ENCODE data around the gene TYW5.

TYW5 gene

GRCh38 chr2:199975273-199975895 is 20.1 kb upstream of the TYW5 start:
- no peak for DNase-seq (ENCODE audit: low read depth in 3 of 3, low spot score in 1 of 3)

GRCh38 chr2:199973703-199974102 is 18.4 kb upstream of the TYW5 start:
- DNase-seq (ENCODE audit: low read depth in 3 of 3, low spot score in 1 of 3): no peak

- no peak for DNase-seq (ENCODE audit: low read depth in 3 of 3, low spot score in 1 of 3)
Measured at GRCh38 chr2:199972088-199972626, 16.9 kb upstream of the TYW5 start.

GRCh38 chr2:199968126-199968525 is 12.8 kb upstream of the TYW5 start:
- no peak for DNase-seq (ENCODE audit: low read depth in 3 of 3, low spot score in 1 of 3)

DNA sequence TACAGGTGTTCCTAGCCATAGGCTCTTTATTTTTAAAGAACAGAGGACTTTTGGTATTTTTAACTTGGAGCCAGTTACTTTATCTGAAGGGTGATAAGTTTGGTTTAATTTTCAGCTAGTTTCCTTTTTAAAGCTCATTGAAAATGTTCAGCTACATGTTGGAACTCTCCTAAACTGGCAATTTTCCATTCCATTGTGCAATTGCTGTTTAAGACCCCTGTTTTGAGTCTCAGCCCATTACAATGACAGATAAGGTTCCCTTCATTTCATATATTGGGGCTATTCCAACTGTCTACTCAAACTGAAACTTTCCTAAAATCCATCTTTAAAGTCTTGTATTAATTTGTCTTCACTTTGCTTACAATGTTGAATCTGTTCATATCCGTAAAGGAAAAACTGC is 11.7 kb upstream of the TYW5 start:
- no peak for DNase-seq (ENCODE audit: low read depth in 3 of 3, low spot score in 1 of 3)

DNA sequence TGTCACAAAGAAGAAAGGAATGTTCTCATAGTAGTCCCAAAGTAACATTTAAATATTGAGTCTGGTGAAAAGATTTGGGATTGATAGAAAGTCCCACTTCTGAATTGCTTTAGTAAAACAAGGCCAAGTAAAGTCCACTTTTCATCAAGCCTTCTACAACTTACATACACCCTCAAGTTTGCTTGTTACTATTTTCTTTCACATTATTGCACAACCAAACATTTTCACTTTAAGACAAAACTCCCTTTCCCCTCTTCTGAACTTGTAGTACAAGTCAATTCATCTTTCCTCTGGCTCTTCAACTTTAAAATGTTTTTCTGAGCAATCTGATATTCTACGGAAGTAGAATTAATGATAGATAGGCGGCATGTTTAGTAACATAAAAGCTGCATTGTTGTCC is 11.1 kb upstream of the TYW5 start:
- no peak for DNase-seq (ENCODE audit: low read depth in 3 of 3, low spot score in 1 of 3)

DNA sequence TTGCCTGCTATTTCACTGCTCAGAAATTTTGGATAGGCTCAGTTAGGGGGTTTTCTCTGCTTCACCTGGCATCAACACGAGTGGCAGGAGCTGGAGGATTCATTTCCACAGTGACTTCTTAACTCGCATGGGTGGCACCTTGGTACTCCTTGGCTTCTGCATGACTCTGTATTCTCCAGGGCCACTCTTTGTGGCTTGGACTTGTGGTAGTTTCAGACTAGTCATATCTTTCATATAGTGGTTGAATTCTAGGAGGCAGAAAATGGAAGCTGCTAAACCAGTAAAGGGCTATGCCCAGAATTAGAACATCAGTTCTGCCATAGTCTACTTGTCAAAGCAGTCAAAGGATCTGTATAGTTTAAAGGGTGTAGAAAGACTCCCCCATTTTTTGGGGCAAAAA is 6.9 kb upstream of the TYW5 start:
- no peak for DNase-seq (ENCODE audit: low read depth in 3 of 3, low spot score in 1 of 3)

DNA sequence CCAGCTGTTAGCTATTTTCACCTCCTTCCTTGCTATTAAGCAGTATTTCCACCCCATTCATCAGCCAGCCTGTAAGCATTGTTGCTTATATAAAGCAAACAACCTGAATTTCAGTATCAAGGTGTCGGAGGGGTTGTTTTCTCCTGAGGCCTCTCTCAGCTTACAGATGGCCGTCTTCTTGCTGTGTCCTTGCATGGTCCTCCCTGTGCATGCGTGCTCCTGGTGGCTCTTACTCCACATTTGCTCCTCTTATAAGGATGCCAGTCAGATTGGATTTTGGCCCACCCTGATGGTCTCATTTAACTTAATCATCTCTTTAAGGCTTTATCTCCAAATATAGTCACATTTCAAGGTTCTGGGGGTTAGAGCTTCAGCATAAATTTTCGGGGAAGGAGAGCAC is 2.7 kb upstream of the TYW5 start:
- DNase-seq (ENCODE audit: low read depth in 3 of 3, low spot score in 1 of 3): no peak

- DNase-seq (ENCODE audit: low read depth in 3 of 3, low spot score in 1 of 3): no peak
Measured at GRCh38 chr2:199956062-199956380, 730 bp upstream of the TYW5 start.

DNA sequence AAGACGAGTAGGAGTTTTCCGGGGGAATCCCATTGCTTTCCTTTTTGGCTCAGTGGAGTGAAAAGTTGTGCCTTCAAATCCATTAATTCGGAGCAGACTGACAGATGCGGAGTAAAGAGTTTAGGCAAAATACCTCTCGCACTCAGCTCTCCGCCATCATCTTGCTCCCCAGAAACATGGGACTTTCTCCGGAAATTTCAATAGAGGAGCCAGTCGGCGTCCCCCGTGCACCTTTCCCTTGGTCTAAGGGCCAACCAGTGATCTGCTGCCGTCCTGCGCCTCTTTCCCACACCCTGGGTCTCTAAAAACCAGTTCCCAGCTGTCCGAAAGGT is 318 bp downstream of the TYW5 start:
- DNase-seq (ENCODE audit: low read depth in 3 of 3, low spot score in 1 of 3): no peak

DNA sequence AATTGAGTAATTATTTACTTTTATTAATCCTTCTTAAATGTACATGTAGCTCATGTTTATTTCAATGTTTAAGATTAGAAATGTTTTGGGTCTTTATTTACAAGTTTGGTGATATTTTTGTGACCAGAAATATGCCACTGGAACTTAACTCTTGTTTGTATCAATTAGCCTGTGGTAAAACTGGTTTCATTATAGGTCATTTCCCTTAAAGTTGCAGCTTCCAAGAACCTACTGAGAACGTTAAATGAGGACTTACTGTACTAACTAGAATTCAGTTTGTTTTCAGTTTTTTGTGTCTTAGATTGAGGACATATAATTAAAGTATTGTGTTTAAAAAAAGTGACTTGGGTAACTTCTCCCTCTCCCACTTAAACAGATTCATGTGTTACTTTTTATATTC is 4.3 kb downstream of the TYW5 start:
- no peak for DNase-seq (ENCODE audit: low read depth in 3 of 3, low spot score in 1 of 3)

- DNase-seq (ENCODE audit: low read depth in 3 of 3, low spot score in 1 of 3): no peak
Measured at GRCh38 chr2:199950396-199950795, 4.9 kb downstream of the TYW5 start.

DNA sequence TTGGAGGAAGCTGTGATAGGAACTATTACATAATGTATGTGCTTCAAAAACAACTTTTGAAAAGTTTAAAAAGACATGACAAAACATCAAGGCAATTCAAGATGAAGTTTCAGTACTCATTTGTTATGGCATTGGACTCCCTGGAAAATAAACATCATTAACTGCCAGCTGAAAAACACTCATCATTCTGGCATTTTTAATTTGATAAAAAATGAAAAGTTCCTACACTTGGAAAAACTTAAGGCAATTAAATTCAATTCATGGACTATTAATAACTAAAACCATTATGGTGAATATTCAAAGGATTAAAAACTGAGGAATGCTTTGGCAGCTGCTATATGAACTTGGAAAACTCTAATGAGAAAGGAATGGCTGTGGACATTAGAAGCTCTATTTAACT is 8.5 kb downstream of the TYW5 start:
- no peak for DNase-seq (ENCODE audit: low read depth in 3 of 3, low spot score in 1 of 3)

DNA sequence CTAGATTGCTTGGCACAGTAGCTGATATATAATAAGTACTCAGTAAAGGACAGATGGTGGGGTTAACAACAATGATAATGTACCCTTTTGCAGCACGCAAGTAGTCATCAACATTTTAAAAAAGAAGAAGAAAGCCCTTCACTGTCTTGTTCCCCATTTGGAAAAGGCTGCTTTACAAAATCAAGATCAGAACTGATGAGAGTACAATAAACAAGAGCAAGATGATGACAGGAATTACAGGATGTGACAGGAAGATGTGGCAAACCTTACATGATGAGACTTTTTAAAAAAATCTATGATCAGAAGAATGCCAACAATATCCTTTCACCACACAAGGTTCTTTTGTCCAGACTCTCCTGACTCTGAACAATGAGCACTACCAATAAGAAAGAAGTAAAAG is 9.1 kb downstream of the TYW5 start:
- DNase-seq (ENCODE audit: low read depth in 3 of 3, low spot score in 1 of 3): no peak

DNA sequence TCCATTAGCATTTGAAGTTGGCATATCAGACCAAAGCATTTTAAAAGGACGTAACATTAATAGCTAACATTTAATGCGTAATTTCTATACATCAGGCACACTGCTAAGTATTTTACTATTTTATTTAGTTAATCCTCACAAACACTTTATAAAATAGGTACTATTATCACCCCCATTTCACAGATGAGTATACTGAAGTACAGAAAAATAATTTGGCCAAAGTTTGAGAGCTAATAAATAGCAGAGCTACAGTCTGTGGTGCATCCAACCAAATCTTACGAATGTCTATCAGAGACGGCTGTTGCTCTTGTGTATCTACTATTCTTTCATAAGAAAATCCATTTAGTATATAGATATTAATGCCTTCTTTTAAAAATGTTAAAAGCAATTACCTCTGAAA is 11.9 kb downstream of the TYW5 start:
- DNase-seq (ENCODE audit: low read depth in 3 of 3, low spot score in 1 of 3): no peak

DNA sequence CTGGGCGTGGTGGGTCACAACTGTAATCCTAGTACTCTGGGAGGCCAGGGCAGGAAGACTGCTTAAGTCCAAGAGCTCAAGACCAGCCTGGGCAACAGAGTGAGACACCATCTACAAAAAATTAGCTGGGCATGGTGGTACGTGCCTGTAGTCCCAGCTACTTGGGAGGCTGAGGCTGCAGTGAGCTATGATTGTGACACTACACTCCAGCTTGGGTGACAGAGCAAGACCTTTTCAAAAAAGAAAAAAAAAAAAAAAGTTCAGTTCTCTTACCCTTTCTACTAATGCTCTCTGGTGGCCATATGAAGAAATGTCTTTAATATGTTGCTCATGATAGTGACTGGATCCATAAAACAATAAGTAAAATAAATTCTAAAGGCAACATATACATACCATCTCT is 14.9 kb downstream of the TYW5 start:
- no peak for DNase-seq (ENCODE audit: low read depth in 3 of 3, low spot score in 1 of 3)

GRCh38 chr2:199936554-199936953 is 18.7 kb downstream of the TYW5 start:
- DNase-seq (ENCODE audit: low read depth in 3 of 3, low spot score in 1 of 3): no peak

DNA sequence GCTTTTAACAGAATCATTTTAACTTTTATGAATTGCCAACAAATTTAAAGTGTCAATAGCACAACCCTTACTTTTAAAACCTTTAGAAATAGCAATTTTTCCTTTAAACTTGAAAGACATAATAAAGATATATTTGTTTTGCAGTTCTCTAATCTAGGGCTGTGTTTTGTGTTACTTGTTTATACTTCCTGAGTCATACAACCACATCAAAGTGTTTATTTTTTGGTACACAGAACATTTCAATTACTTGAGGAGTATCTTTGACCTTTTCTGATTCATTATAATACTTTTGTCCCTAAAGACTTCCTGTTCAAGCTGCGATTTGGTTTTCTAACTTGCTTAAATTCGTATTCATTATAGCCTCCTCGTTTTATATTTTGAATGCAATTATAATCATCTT is 21.8 kb downstream of the TYW5 start:
- no peak for DNase-seq (ENCODE audit: low read depth in 3 of 3, low spot score in 1 of 3)

- DNase-seq (ENCODE audit: low read depth in 3 of 3, low spot score in 1 of 3): no peak
Measured at GRCh38 chr2:199932312-199932855, 22.9 kb downstream of the TYW5 start.

GRCh38 chr2:199929262-199929661 is 26.0 kb downstream of the TYW5 start:
- DNase-seq (ENCODE audit: low read depth in 3 of 3, low spot score in 1 of 3): no peak

GRCh38 chr2:199928626-199929025 is 26.7 kb downstream of the TYW5 start:
- DNase-seq (ENCODE audit: low read depth in 3 of 3, low spot score in 1 of 3): no peak

GRCh38 chr2:199928226-199928625 is 27.1 kb downstream of the TYW5 start:
- DNase-seq (ENCODE audit: low read depth in 3 of 3, low spot score in 1 of 3): no peak

DNA sequence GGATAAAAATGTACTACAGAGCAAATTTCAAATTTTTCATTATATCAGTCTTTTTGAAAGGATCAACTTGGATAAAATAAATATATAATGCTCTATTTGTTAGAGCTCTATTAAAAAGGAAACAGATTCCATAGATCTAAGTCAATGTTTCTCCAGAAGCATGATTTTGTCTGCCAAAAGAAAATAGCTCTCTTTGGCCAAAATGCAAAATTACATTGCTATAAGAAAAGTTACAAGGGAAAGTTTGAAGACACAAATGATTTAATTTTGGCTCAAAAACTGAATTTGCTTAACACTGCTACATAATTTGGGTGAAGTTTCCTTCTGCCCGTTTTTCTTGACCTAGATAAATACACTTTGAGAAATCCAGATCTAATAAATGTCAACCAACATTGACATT is 28.5 kb downstream of the TYW5 start:
- no peak for DNase-seq (ENCODE audit: low read depth in 3 of 3, low spot score in 1 of 3)

- no peak for DNase-seq (ENCODE audit: low read depth in 3 of 3, low spot score in 1 of 3)
Measured at GRCh38 chr2:199923924-199924323, 31.4 kb downstream of the TYW5 start.
